Activated T-cell treated with anti-CD3 and anti-CD28 coated beads, Interleukin-2, amount 50 U/mL, for 4 hours (primary cell): ENCODE data around the gene FAM186B. TPM values are rescaled to one million over a fixed set of nuclear protein-coding genes. Genes with fewer than 3 reads are reported as not detected.

Source experiments
- ATAC-seq, 2 donors: fragments of 200-7000 bp; cut with Tn5 transposase; one replicate each; pipeline ENCODE4 v1.10.0; 2021
- DNase-seq: peaks from one replicate; pipeline ENCODE4 v3.0.0-alpha.2; 2020
- H3K27me3 Mint-ChIP-seq: one replicate; pipeline ENCODE4 v1.8.0; 2021; ENCODE audit warnings: low read depth, mixed read lengths
- H3K36me3 Mint-ChIP-seq: one replicate; pipeline ENCODE4 v1.8.0; 2022; ENCODE audit warnings: mixed read lengths; ENCODE audit not compliant: insufficient read depth
- H3K4me1 Mint-ChIP-seq: one replicate; pipeline ENCODE4 v1.8.0; 2021; ENCODE audit warnings: low read depth, mixed read lengths
- H3K4me3 Mint-ChIP-seq: one replicate; pipeline ENCODE4 v1.8.0; 2021; ENCODE audit warnings: mild to moderate bottlenecking, moderate library complexity, mixed read lengths
- H3K9me3 Mint-ChIP-seq: one replicate; pipeline ENCODE4 v1.8.0; 2021; ENCODE audit warnings: mixed read lengths
- total RNA-seq, 3 donors: library from RNA; stranded (reverse); gene quantifications; one replicate each; pipeline ENCODE4 v1.2.1, GENCODE V29; 2021

FAM186B gene
- total RNA-seq, 3 donors from 2014 or later: 0.28 to 0.38 (median 0.37) TPM

DNA sequence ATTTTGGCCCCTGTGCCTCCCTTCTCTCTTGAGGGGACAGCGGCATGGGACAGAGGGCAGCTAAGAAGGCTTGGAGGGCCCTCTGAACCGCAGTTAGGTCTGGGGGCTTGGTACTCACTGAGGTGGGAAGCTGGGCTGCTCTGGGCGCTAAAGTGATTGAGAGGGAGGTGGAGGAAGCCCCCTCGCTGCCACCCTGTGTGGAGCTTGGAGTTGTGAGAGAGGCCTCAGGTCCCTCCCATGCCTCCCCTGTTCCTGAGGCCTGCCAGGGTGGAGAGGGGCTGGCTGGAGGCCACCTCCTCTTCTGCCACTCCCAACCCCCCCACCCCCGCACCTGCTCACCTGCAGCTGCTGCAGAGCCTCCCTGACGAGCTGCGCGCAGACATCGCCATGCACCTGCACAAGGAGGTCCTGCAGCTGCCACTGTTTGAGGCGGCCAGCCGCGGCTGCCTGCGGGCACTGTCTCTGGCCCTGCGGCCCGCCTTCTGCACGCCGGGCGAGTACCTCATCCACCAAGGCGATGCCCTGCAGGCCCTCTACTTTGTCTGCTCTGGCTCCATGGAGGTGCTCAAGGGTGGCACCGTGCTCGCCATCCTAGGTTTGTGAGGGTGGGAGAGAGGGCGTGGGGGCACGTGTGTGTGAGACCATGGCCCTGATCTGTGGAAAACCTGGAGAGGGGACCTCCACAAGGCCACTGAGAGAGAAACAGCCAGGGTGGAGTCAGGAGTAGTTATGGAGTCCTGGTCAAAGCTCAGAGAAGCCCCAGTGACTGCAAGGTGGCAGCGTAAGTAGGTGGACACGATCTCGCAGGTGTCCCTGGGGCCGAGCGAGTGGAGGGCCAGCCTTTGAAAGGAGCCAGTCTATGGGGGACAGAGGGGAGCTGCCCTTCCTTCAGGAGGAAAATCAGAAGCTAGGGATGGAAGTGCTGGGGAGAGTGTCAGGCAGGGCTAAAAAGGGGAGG is 55.4 kb downstream of the FAM186B start:
- DNase-seq (no peak), ATAC-seq (no peak)
- Mint-ChIP-seq H3K36me3 (no peaks in the 10 kb centered on the region), H3K27me3 (peaks cover 22% of the 10 kb centered on the region), H3K4me1 (peaks cover 5% of the 10 kb centered on the region), H3K9me3 (no peaks in the 10 kb centered on the region), H3K4me3 (peak overlapping the region; percentile 70)

DNA sequence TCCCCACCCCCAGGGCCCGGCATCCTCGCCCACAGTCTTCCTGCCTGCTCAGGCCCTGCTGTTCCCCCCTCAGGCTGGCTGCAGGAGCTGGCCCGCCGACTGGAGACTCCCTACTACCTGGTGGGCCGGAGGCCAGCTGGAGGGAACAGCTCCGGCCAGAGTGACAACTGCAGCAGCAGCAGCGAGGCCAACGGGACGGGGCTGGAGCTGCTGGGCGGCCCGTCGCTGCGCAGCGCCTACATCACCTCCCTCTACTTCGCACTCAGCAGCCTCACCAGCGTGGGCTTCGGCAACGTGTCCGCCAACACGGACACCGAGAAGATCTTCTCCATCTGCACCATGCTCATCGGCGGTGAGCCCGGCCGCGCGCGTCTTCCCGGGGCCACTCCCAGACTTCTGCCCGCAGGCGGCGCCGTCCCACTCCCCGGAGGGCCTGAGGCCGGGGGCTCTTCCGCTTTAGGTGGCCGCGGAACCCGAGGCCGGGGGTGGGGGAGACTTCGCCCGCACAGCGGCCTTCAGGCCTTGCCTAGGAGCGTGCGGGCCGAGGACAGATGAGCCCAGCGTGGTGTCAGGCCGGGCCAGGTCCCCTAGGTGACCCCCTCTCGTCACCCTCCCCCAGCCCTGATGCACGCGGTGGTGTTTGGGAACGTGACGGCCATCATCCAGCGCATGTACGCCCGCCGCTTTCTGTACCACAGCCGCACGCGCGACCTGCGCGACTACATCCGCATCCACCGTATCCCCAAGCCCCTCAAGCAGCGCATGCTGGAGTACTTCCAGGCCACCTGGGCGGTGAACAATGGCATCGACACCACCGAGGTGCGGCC is 56.4 kb downstream of the FAM186B start:
- DNase-seq: peak; percentile 21
- H3K9me3 Mint-ChIP-seq: no peaks in the 10 kb centered on the region
- peak overlapping the region; percentile 70 for H3K4me3 Mint-ChIP-seq
- peaks cover 22% of the 10 kb centered on the region for H3K27me3 Mint-ChIP-seq
- peak; percentile 50 to 56 for ATAC-seq
- H3K36me3 Mint-ChIP-seq: no peaks in the 10 kb centered on the region
- H3K4me1 Mint-ChIP-seq: peaks cover 5% of the 10 kb centered on the region

DNA sequence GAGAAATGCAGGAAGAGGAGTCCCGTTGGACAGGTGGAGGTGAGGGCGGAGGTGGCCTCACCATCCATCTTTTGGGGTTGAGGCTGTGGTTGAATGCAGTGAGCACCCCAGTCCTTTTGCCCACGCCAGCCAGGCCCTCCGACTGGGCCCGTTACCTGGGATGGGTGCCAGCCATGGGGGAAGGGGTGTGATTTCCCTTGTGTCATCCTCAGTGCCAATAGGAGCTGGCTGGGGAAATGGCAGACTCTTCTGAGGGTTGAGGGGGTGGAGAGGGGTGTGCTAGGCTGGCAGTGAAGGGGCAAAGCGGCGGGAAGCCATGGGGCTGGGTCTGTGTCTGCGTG is 57.0 kb downstream of the FAM186B start:
- Mint-ChIP-seq H3K4me1 (peaks cover 5% of the 10 kb centered on the region), H3K4me3 (no peak overlapping the region), H3K36me3 (no peaks in the 10 kb centered on the region), H3K27me3 (peaks cover 22% of the 10 kb centered on the region), H3K9me3 (no peaks in the 10 kb centered on the region)
- DNase-seq (no peak), ATAC-seq (peak in 1 of 2 donors; percentile 53)

DNA sequence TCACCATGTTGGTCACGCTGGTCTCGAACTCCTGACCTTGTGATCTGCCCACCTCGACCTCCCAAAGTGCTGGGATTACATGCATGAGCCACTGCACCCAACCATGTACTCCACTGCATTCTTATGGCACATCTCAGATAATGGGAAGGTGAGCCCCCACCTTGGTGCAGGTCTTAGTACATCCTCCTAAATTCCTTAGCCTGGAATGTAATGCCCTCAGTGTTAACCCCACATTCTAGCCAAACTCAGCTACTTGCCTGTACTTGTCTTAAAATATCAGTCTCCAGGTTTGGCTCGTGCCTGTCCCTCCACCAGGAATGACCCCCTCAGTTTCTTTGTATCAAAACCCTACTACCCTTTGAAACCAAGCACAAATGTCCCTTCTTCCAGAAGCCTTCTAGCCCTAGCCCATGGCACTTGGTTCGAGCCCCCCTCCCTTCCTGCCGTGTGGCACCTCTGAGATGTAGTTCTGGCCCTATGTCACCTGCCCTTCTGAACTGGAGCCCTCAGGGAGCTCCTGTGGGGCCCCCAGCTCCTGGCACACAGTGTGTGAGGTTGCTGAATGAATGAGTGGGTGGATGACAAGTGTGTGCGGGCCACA is 58.2 kb downstream of the FAM186B start:
- peaks cover 5% of the 10 kb centered on the region for H3K4me1 Mint-ChIP-seq
- no peaks in the 10 kb centered on the region for H3K36me3 Mint-ChIP-seq
- no peaks in the 10 kb centered on the region for H3K9me3 Mint-ChIP-seq
- ATAC-seq (no peak), DNase-seq (no peak)
- peaks cover 22% of the 10 kb centered on the region for H3K27me3 Mint-ChIP-seq
- no peak overlapping the region for H3K4me3 Mint-ChIP-seq

DNA sequence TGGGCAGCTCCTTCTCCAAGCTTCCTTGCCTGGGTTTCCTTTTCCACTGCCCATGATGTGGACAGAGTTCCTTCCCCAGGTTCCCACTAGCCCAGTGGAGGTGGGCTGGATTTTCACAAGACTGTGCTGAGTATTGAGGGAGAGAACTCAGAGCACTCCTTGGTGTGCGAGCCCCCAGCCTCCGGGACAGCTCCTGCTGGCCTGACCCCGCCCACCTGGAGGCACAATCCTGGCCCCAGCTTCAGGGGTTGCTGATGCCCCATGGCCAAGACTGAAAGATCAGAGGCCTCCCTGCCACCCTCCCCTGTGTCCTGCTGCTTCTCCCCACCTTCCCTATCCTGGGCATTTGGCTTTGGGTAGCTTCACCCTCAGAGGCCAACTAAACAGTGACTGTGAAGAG is 59.0 kb downstream of the FAM186B start:
- ATAC-seq: no peak
- Mint-ChIP-seq H3K27me3 (peaks cover 22% of the 10 kb centered on the region), H3K4me3 (no peak overlapping the region), H3K9me3 (no peaks in the 10 kb centered on the region), H3K36me3 (no peaks in the 10 kb centered on the region), H3K4me1 (peaks cover 5% of the 10 kb centered on the region)
- no peak for DNase-seq

DNA sequence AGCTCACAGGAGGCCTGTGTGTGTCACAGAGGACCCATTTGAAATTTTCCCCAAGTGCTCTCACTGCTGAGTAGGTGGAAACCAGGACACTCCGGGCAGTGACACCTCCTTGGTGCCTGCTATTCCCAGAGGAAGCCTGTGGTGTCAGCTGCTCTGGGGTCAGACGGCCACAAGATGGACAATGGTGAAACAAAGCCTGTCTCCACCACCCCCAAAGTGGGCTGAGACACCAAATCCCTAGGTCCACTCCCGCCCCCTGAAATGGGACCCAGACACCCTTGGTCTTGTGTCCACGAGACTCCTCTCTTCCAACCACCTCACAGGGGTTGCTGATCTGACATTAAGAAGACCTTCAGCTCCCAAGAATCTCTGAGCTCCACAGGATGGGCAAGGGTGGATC is 59.6 kb downstream of the FAM186B start:
- no peak for DNase-seq
- ATAC-seq: no peak
- Mint-ChIP-seq H3K9me3 (no peaks in the 10 kb centered on the region), H3K4me3 (no peak overlapping the region), H3K4me1 (peaks cover 7% of the 10 kb centered on the region), H3K36me3 (no peaks in the 10 kb centered on the region), H3K27me3 (peaks cover 22% of the 10 kb centered on the region)

DNA sequence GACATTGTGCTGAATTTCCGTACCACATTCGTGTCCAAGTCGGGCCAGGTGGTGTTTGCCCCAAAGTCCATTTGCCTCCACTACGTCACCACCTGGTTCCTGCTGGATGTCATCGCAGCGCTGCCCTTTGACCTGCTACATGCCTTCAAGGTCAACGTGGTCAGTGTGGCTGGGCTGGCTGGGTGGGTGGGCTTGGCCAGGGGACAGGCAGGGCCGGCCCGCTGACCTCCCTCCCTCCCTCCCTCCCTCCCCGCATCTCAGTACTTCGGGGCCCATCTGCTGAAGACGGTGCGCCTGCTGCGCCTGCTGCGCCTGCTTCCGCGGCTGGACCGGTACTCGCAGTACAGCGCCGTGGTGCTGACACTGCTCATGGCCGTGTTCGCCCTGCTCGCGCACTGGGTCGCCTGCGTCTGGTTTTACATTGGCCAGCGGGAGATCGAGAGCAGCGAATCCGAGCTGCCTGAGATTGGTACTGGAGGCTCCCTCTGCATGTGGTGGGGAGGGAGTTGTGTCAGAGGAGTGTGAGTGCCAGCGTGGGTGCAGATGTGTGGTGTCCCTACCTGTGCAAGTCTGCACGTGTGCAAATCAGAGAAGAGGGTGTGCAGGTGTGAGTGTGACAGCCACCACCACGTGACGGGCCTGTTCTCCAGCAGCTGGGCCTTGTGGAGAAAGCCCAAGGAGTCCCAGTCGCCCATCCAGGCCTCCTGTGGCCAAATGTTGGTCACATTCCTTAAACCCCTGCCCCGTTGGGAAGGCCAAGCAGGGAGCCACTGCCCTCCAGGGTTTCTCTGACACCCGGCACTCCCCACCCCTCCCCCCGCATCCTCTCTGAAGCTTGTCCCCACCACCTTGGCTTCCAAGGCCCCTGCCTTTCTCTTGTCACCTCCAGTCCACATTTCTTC is 61.3 kb downstream of the FAM186B start:
- no peak for ATAC-seq
- peaks cover 16% of the 10 kb centered on the region for H3K4me1 Mint-ChIP-seq
- H3K27me3 Mint-ChIP-seq: peaks cover 20% of the 10 kb centered on the region
- no peaks in the 10 kb centered on the region for H3K36me3 Mint-ChIP-seq
- no peak overlapping the region for H3K4me3 Mint-ChIP-seq
- no peaks in the 10 kb centered on the region for H3K9me3 Mint-ChIP-seq
- no peak for DNase-seq

DNA sequence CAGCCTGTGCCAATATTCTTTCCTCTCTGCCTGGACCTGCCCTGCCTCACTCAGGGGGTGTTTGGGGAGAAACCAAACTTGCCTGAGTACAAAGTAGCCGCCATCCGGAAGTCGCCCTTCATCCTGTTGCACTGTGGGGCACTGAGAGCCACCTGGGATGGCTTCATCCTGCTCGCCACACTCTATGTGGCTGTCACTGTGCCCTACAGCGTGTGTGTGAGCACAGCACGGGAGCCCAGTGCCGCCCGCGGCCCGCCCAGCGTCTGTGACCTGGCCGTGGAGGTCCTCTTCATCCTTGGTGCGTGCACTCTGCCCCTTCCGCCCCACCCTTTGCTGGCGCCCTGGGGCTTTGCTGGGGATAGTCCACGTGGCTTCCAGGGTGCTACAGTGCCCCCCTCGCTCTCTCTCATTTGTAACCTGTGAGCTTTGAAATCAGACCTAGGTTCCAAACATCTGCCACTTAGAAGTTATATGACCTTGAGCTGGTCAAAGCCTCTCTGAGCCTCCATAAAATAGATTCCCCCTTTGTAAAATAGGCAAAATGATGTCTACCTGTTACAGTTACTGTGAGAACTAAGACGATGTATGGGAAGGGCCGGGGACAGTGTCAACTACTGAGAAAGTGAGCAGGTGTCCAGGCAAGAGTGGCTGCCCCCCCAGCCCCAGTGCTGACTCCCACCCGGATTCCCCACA is 62.1 kb downstream of the FAM186B start:
- Mint-ChIP-seq H3K36me3 (no peaks in the 10 kb centered on the region), H3K9me3 (no peaks in the 10 kb centered on the region), H3K27me3 (peaks cover 14% of the 10 kb centered on the region), H3K4me3 (no peak overlapping the region), H3K4me1 (peaks cover 14% of the 10 kb centered on the region)
- ATAC-seq (no peak), DNase-seq (no peak)

DNA sequence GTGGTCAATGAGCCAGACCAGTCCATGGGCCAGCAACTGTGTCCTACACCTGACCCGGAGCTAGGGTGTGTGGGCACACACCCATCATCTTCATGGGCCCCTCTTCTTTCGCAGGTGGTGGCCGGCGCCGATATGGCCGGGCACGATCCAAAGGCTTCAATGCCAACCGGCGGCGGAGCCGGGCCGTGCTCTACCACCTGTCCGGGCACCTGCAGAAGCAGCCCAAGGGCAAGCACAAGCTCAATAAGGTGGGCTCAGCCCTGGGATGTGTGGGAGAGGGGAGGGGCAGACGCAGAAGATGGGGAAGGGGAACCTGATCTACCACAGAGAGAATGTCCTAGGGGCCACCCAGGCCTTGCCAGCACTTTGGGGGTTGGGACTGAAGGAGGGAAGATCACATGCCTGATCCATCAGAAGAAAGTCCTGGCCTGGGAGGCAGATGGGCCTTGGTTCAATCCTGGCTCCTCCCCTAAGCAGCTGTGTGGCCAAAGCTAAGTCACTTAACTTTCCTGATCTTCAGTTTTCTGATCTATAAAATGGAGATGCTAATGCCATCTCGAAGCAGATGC is 62.8 kb downstream of the FAM186B start:
- ATAC-seq (no peak), DNase-seq (no peak)
- Mint-ChIP-seq H3K4me3 (no peak overlapping the region), H3K9me3 (no peaks in the 10 kb centered on the region), H3K4me1 (peaks cover 12% of the 10 kb centered on the region), H3K27me3 (peaks cover 8% of the 10 kb centered on the region), H3K36me3 (no peaks in the 10 kb centered on the region)

DNA sequence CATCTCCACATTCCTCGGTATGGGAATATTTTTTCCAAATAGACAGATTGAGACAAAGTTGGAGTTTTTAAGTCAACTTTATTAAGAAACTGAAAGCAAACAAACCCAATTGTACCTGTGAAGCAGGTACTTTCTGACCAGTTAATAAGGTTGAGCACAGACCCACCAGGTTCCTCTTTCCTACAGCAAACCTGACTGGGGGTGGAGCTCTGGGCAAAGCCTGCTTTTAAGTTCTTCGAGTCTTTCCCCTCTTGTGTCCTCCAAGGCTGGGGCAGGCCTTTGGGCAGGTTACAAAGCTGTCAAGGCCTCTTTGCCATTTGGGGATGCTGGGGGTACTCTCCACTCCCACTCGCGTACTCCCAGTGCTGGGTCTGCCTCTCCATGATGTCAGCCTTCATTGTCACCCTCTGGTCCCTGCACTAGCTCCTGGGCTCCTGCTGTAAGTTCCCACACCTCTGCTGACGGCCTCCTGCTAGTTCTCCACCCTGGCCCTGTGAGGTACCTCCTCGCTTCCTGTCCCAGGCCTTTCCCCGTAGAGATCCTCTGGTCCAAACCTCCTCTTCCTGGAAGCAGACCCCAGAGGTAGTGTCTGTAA is 63.4 kb downstream of the FAM186B start:
- H3K27me3 Mint-ChIP-seq: peaks cover 5% of the 10 kb centered on the region
- peaks cover 15% of the 10 kb centered on the region for H3K4me1 Mint-ChIP-seq
- H3K36me3 Mint-ChIP-seq: no peaks in the 10 kb centered on the region
- H3K9me3 Mint-ChIP-seq: no peaks in the 10 kb centered on the region
- H3K4me3 Mint-ChIP-seq: no peak overlapping the region
- DNase-seq (no peak), ATAC-seq (no peak)

DNA sequence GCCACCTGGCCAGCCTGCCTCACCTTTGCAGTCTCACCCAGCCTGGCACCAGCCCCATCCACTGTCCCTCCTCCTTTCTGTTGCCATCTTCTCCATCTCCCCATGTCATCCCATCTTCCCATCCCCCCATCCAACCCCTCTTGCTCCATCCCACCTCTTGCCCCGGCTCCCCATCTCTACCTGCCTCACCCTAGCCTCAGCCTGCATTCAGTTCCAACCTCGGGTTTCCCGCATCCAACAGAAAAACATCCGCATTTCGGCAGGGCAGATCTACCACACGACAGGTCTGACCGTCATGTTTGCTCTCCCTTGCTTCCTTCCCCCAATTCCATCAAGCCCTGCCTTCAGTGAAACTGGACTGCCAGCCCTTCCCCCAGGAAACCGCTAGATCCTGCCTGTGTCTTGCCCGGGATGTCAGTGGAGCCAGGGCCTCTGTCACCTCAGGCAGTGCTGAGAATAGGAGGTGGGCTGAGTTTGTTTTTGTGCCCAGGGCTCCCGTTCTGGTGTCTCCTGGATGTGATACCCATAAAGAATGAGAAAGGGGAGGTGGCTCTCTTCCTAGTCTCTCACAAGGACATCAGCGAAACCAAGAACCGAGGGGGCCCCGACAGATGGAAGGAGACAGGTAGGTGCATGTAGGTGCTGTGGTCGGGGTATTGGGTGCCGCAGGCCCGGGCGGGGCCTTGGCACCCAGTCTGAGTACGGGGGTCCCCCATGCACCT is 64.1 kb downstream of the FAM186B start:
- no peaks in the 10 kb centered on the region for H3K9me3 Mint-ChIP-seq
- peak overlapping the region; percentile 19 for H3K4me3 Mint-ChIP-seq
- H3K27me3 Mint-ChIP-seq: peaks cover 7% of the 10 kb centered on the region
- no peak for DNase-seq
- ATAC-seq: no peak
- peaks cover 15% of the 10 kb centered on the region for H3K4me1 Mint-ChIP-seq
- no peaks in the 10 kb centered on the region for H3K36me3 Mint-ChIP-seq
